Kidney (tissue), 14 donors: Measurements from ENCODE around the gene UPB1. TPM values are rescaled to one million over a fixed set of nuclear protein-coding genes. Genes with fewer than 3 reads are reported as not detected.
A peak's percentile ranks its signal among the peaks of the same experiment; 100 is the strongest.

Experiments used
- DNase-seq, 5 donors: peaks; one replicate each; pipeline ENCODE4 v3.0.0-alpha.2; 2013 to 2020
- FAIRE-seq: peaks from 2 replicates; lab custom pipeline; 2012; peaks lifted over from hg19 to GRCh38; lab: Jason Lieb, UNC
- H3K27ac ChIP-seq, 2 donors: one replicate each; pipeline ENCODE4 v1.7.0; 2013; ENCODE audit warnings: low read depth in 2 of 2, low read length in 2 of 2, inconsistent platforms in 1 of 2
- H3K27me3 ChIP-seq: one replicate; pipeline ENCODE4 v1.7.1; 2013; ENCODE audit warnings: low read length, inconsistent platforms; ENCODE audit not compliant: control insufficient read depth, insufficient read depth
- H3K36me3 ChIP-seq, 3 donors: one replicate each; pipeline versions ENCODE4 v1.7.0 to v1.7.1; 2013; ENCODE audit warnings: low read length in 3 of 3, control low read depth in 1 of 3, inconsistent platforms in 1 of 3; ENCODE audit not compliant: insufficient read depth in 3 of 3, control insufficient read depth in 2 of 3
- H3K4me1 ChIP-seq, 3 donors: one replicate each; pipeline versions ENCODE4 v1.7.0 to v1.7.1; 2013; ENCODE audit warnings: low read length in 3 of 3, inconsistent platforms in 1 of 3, low read depth in 1 of 3; ENCODE audit not compliant: control insufficient read depth in 2 of 3, insufficient read depth in 2 of 3
- H3K4me3 ChIP-seq, 3 donors: one replicate each; pipeline versions ENCODE4 v1.7.0 to v1.8.1; 2013; ENCODE audit warnings: low read length in 3 of 3, control low read depth in 1 of 3, inconsistent platforms in 1 of 3
- H3K9ac ChIP-seq, 3 donors: one replicate each; pipeline versions ENCODE4 v1.7.0 to v1.7.1; 2013; ENCODE audit warnings: low read length in 3 of 3, control low read depth in 1 of 3, inconsistent platforms in 1 of 3
- H3K9me3 ChIP-seq, 3 donors: one replicate each; pipeline versions ENCODE4 v1.7.0 to v1.7.1; 2013; ENCODE audit warnings: low read length in 3 of 3, control low read depth in 1 of 3, inconsistent platforms in 1 of 3; ENCODE audit not compliant: control insufficient read depth in 2 of 3, insufficient read depth in 1 of 3
- intact Hi-C: fragments of 100-400 bp; cut with DNase I; formaldehyde crosslinking; loops from one replicate; pipeline ENCODE4 v1.11.1; 2022
- polyA plus RNA-seq: library from polyadenylated mRNA; stranded (reverse); fragments of 350-450 nt; fragmentation: Illumina TruSeq; extraction: RNeasy Lipid Tissue Mini Kit (QIAGEN cat#74804); gene quantifications from one replicate; pipeline ENCODE4 v1.2.3, GENCODE V29; 2014; ENCODE audit warnings: low read depth, low replicate concordance; ENCODE audit not compliant: insufficient read depth
- total RNA-seq: library from RNA; stranded (reverse); fragmentation: NEBNext Ultra II Directional; extraction: Animal tissue kit (Norgen Biotek cat#: 25700); gene quantifications from one replicate; pipeline ENCODE4 v1.2.1, GENCODE V29; 2021
- TF ChIP-seq, protein P1 (sequence below): IDR thresholded peaks from 3 replicates; pipeline ENCODE4 v1.5.1; 2012; ENCODE audit warnings: mild to moderate bottlenecking, moderate library complexity, borderline replicate concordance; ENCODE audit not compliant: insufficient read depth; ENCODE audit errors: extremely low read depth
- donor health status: control.
- donor health status: control.
- donor health status: control.
- donor health status: control.
- donor health status: control.
- donor health status: DM: yes; HTN: yes; CAD: no.
- donor health status: Normal renal cell carcinoma (clear cell type).

The UPB1 gene
- total and polyA plus RNA-seq, 2 donors from 2014 or later, result 1.0 to 64.6 TPM

DNA sequence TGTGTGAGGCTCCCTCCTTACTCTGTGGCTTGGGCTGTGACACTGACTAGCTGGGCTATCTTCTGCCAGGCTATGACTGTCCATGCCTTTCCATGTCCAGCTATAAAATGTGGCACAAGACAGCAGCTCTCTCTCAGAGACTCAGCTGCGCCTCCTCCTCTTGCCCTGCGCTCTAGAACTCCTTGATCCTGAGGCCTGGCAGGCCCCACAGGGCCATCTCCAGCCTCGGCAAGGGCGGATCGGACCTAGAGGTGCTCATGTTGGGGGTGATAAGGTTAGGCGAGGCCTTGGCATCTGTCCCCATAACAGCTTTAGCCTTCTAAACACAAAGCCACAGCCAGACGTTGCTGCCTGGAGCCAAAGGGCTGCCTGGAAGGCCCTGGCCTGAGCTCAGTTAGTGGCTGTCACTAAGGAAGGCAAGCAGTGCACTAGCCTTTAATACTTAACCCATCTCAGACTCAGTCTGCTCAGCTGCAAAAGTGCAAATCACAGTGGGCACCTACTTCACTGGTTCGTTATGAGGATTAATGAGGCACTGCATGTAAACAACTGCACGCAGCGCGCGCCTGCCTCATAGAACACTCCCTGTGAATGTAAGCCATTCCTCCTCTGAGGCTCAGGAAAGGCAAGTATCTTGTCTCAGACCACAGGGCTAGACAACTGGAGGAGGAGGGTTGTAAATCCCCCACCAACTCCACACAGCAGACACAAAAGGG lies 58.6 kb downstream of the UPB1 start:
- DNase-seq (peak in 2 of 5 donors; percentile 48 to 53), FAIRE-seq (no peak)
- Histone ChIP-seq H3K27ac (peak overlapping the region; percentile 91 to 93), H3K27me3 (no peaks in the 10 kb centered on the region), H3K9ac (peak overlapping the region; percentile 71 to 97 (median 77)), H3K9me3 (no peaks in the 10 kb centered on the region), H3K36me3 (peaks cover 9 to 21% (median 12%) of the 10 kb centered on the region in 3 donors), H3K4me3 (peak overlapping the region; percentile 65 to 84 (median 79)), H3K4me1 (peaks cover 3 to 47% (median 43%) of the 10 kb centered on the region in 3 donors)
- intact Hi-C loops, result no loop called here
- TF ChIP-seq, protein P1, sequence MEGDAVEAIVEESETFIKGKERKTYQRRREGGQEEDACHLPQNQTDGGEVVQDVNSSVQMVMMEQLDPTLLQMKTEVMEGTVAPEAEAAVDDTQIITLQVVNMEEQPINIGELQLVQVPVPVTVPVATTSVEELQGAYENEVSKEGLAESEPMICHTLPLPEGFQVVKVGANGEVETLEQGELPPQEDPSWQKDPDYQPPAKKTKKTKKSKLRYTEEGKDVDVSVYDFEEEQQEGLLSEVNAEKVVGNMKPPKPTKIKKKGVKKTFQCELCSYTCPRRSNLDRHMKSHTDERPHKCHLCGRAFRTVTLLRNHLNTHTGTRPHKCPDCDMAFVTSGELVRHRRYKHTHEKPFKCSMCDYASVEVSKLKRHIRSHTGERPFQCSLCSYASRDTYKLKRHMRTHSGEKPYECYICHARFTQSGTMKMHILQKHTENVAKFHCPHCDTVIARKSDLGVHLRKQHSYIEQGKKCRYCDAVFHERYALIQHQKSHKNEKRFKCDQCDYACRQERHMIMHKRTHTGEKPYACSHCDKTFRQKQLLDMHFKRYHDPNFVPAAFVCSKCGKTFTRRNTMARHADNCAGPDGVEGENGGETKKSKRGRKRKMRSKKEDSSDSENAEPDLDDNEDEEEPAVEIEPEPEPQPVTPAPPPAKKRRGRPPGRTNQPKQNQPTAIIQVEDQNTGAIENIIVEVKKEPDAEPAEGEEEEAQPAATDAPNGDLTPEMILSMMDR, result no peak

DNA sequence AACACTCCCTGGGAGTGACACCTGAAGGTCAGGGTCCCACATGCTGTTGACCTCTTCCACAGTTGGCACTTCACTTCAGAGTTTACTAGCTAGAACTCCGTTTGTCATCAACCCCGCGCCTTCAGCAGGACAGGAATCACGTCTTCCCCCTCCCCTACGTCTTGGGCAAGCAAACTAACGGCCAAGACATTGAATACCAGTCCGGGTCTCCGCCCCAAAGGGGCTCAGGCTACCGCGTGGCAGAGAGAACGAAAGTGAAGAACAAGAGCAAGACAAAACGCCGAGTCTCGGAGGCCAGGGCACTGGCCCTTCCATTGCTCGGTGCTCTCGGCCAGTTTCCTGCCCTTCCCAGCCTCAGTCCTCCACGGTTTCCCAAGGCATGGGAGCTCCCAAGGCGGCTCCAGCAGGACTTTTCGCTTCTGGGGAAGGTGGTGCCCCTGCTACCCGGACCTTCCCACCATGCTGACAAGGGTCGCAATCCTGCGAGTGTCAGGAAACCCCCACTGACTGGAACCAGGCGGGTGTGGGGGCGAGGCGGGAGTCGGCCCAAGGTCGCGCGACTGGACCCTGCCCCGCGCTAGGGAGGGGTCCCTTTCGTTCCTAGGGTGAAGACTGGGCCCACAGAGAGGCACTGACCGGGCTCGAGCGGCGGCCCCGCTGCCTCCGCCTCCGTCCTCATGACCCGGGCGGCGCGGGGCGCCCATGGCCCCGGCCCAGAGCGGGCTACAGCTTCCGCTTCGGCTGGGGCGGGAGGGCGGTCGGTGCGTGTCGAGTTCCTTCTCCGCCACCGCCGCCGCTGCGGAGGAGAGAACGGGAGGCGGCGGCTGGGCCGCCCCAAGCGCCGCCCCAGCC lies 59.4 kb downstream of the UPB1 start, which contains the start of gene GUCD1:
GUCD1 (minus strand) TSS at position 826 of the 852 bp plus-strand sequence; CDS start at position 679, 147 bp downstream.
- no peak for FAIRE-seq

DNA sequence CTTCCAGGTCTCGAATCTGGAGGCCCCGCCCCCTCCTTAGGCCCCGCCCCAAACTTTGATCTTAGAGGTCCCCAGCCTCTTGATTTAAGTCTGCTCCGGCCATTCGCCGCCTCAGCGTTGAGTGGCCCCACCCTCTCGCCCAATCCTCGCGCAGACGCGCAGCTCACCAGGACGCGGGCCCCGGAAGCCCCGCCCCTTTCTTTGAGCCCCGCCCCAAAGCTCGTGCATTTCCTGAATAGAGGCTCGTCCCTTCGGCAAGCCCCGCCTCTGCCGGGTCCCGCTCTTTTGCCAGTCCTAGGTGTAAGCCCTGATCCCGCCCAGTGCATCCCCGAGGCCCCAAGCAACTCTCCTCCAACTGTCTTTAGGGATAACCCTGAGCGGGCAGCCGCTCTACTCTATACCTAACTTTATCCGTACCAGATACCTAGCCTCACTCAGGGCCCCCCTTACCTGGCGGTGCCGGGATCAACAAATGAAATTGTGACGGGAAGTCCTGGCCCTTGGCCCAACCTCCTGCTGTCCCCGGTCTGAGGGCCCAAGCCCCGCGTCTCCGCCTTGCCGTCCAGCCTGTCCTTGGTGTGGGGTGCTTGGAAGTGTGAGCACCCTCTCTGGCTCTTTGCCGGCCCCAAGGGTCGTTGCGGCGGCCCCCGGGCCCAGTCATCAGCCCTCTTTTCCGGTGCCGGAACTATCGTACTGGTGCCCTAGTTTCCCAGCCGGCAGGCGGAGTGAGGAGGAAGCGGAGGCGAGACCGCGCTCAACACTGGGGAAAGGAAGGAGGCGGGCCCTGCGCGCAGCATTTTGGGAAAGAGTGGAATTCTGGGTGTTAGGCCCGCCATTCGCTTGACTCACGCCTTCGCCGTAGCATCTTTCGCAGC lies 60.3 kb downstream of the UPB1 start, which contains the start of gene SNRPD3:
SNRPD3 (plus strand) TSS at position 835 of the 875 bp plus-strand sequence. CDS start 1,676 bp downstream, outside the sequence.
- H3K27ac ChIP-seq, result peak within 1 kb of the TSS; percentile 99
- H3K9me3 ChIP-seq, result no peaks in the 10 kb centered on the region
- no peak for FAIRE-seq
- H3K9ac ChIP-seq, result peak within 1 kb of the TSS; percentile 51 to 97 (median 92)
- peaks cover 3 to 39% (median 29%) of the 10 kb centered on the region in 3 donors for H3K4me1 ChIP-seq
- peak; percentile 99 to 100 (median 100) for DNase-seq
- intact Hi-C loops, result no loop called here
- H3K27me3 ChIP-seq, result no peaks in the 10 kb centered on the region
- H3K36me3 ChIP-seq, result peaks cover 11 to 29% (median 20%) of the 10 kb centered on the region in 3 donors
- peak within 1 kb of the TSS; percentile 80 to 98 (median 96) for H3K4me3 ChIP-seq
- TF ChIP-seq, protein P1, result no peak

More for the DNA sequence above, 59.4 kb downstream of the UPB1 start, which contains the start of gene GUCD1:
- peaks cover 11 to 28% (median 19%) of the 10 kb centered on the region in 3 donors for H3K36me3 ChIP-seq
- H3K9me3 ChIP-seq, result no peaks in the 10 kb centered on the region
- intact Hi-C loops, result no loop called here
- no peaks in the 10 kb centered on the region for H3K27me3 ChIP-seq
- peaks cover 3 to 39% (median 35%) of the 10 kb centered on the region in 3 donors for H3K4me1 ChIP-seq
- H3K27ac ChIP-seq, result peak within 1 kb of the TSS; percentile 99
- DNase-seq, result peak in 4 of 5 donors; percentile 39 to 74 (median 57)
- TF ChIP-seq, protein P1, result no peak
- H3K4me3 ChIP-seq, result peak within 1 kb of the TSS; percentile 80 to 98 (median 96)
- peak within 1 kb of the TSS; percentile 77 to 97 (median 92) for H3K9ac ChIP-seq
